Caco-2 (cell line): Measurements from ENCODE around the gene EDN2. TPM values are rescaled to one million over a fixed set of nuclear protein-coding genes. Genes with fewer than 3 reads are reported as not detected.

Source experiments
- BruUV-seq: library from RNA; stranded (reverse); fragments of 400-500 nt; replicated peaks from 2 replicates; lab custom pipeline; 2021; lab: Mats Ljungman, UMichigan
- CTCF ChIA-PET: fragments of 300-600 bp; sonication (Branson Sonifier 250); formaldehyde crosslinking; loops from one replicate; lab custom pipeline; 2022; ENCODE audit warnings: antibody characterized with exemption; lab: Charles Lee
- POLR2A ChIA-PET: fragments of 300-600 bp; sonication (Branson Sonifier 250); formaldehyde crosslinking; loops from one replicate; lab custom pipeline; 2022; ENCODE audit warnings: antibody characterized with exemption; lab: Charles Lee
- DNase-seq, 2 experiments: peaks; one replicate each; pipeline versions ENCODE4 v3.0.0 to v3.0.0-alpha.2; 2020 to 2022
- H3K27me3 ChIP-seq: replicated peaks from 2 replicates; pipeline ENCODE4 v1.6.0; 2011; ENCODE audit warnings: low read length; ENCODE audit not compliant: control insufficient read depth, insufficient read depth
- H3K36me3 ChIP-seq: 2 replicates; pipeline ENCODE4 v1.5.1; 2011; ENCODE audit warnings: low read length; ENCODE audit not compliant: control insufficient read depth, insufficient read depth
- H3K4me1 ChIP-seq: fragments of 250-450 bp; sonication (Bioruptor Pico); 2 replicates; pipeline ENCODE4 v1.5.1; 2020; ENCODE audit warnings: mild to moderate bottlenecking
- H3K4me3 ChIP-seq: 2 replicates; pipeline ENCODE4 v1.5.1; 2011; ENCODE audit warnings: low read depth, mild to moderate bottlenecking, control low read depth, low read length
- H3K9me3 ChIP-seq: fragments of 250-450 bp; sonication (Bioruptor Pico); 2 replicates; pipeline ENCODE4 v1.5.1; 2020; ENCODE audit warnings: mild to moderate bottlenecking, moderate library complexity
- H3K27ac Mint-ChIP-seq: one replicate; pipeline ENCODE4 v1.8.0; 2022; ENCODE audit warnings: mixed read lengths; ENCODE audit not compliant: unreplicated experiment
- H3K27me3 Mint-ChIP-seq: one replicate; pipeline ENCODE4 v1.8.0; 2022; ENCODE audit warnings: mixed read lengths; ENCODE audit not compliant: insufficient read depth, unreplicated experiment
- H3K36me3 Mint-ChIP-seq: one replicate; pipeline ENCODE4 v1.8.0; 2022; ENCODE audit warnings: mild to moderate bottlenecking, mixed read lengths; ENCODE audit not compliant: insufficient read depth, unreplicated experiment
- H3K4me1 Mint-ChIP-seq: one replicate; pipeline ENCODE4 v1.8.0; 2022; ENCODE audit warnings: low read depth, mixed read lengths; ENCODE audit not compliant: unreplicated experiment
- H3K4me3 Mint-ChIP-seq: one replicate; pipeline ENCODE4 v1.8.0; 2022; ENCODE audit warnings: mild to moderate bottlenecking, moderate library complexity, mixed read lengths; ENCODE audit not compliant: unreplicated experiment
- H3K9me3 Mint-ChIP-seq: one replicate; pipeline ENCODE4 v1.8.0; 2022; ENCODE audit warnings: mixed read lengths; ENCODE audit not compliant: unreplicated experiment
- CTCF ChIP-seq, 2 experiments: fragments of 200-600 bp in 1 of 2; IDR thresholded peaks; 1 replicate in 1 of 2; 2 replicates in 1 of 2; pipeline versions ENCODE4 v1.5.1 to v1.8.0; 2011 to 2022; ENCODE audit warnings: antibody characterized with exemption in 1 of 2, control low read depth in 1 of 2, inconsistent platforms in 1 of 2, low read depth in 1 of 2, low read length in 1 of 2, mild to moderate bottlenecking in 1 of 2, moderate library complexity in 1 of 2; ENCODE audit not compliant: insufficient read depth in 1 of 2, severe bottlenecking in 1 of 2, unreplicated experiment in 1 of 2
- intact Hi-C: fragments of 100-400 bp; cut with micrococcal nuclease; formaldehyde crosslinking; loops from one replicate; pipeline ENCODE4 v1.10.0; 2022; ENCODE audit not compliant: unreplicated experiment
- total RNA-seq: library from RNA; stranded (reverse); gene quantifications from 2 replicates; pipeline ENCODE4 v1.2.3, GENCODE V29; 2022

Gene EDN2
- total RNA-seq, 1 experiment from 2014 or later = not detected

GRCh38 chr1:41523071-41523470, 38.6 kb upstream of the EDN2 start:
- H3K9me3 Mint-ChIP-seq = no peaks in the 10 kb centered on the region
- Histone ChIP-seq H3K27me3 (no peaks in the 10 kb centered on the region), H3K36me3 (no peaks in the 10 kb centered on the region), H3K4me1 (no peaks in the 10 kb centered on the region), H3K9me3 (no peaks in the 10 kb centered on the region), H3K4me3 (no peak overlapping the region)
- no peak for DNase-seq
- POLR2A ChIA-PET = no interaction called here
- H3K4me3 Mint-ChIP-seq = no peak overlapping the region
- no peaks in the 10 kb centered on the region for H3K4me1 Mint-ChIP-seq
- H3K36me3 Mint-ChIP-seq = no peaks in the 10 kb centered on the region
- TF ChIP-seq CTCF (IDR thresholded peaks at IDR 0.05; ENCODE audit: insufficient read depth in 1 of 2, low read depth in 1 of 2, low read length in 1 of 2, severe bottlenecking in 1 of 2, unreplicated experiment in 1 of 2) = no peak
- no peak overlapping the region for H3K27ac Mint-ChIP-seq
- CTCF ChIA-PET = no interaction called here
- intact Hi-C loops = no loop called here
- peaks cover 5% of the 10 kb centered on the region for H3K27me3 Mint-ChIP-seq
- BruUV-seq = no TSS peak

- Histone ChIP-seq H3K4me3 (no peak overlapping the region), H3K27me3 (no peaks in the 10 kb centered on the region), H3K36me3 (no peaks in the 10 kb centered on the region), H3K4me1 (no peaks in the 10 kb centered on the region), H3K9me3 (no peaks in the 10 kb centered on the region)
- H3K36me3 Mint-ChIP-seq = no peaks in the 10 kb centered on the region
- POLR2A ChIA-PET = no interaction called here
- CTCF ChIA-PET = no interaction called here
- no TSS peak for BruUV-seq
- no peaks in the 10 kb centered on the region for H3K9me3 Mint-ChIP-seq
- H3K4me1 Mint-ChIP-seq = no peaks in the 10 kb centered on the region
- no peak for TF ChIP-seq CTCF (IDR thresholded peaks at IDR 0.05; ENCODE audit: insufficient read depth in 1 of 2, low read depth in 1 of 2, low read length in 1 of 2, severe bottlenecking in 1 of 2, unreplicated experiment in 1 of 2)
- DNase-seq = no peak
- intact Hi-C loops = no loop called here
- H3K27ac Mint-ChIP-seq = no peak overlapping the region
- H3K27me3 Mint-ChIP-seq = peaks cover 5% of the 10 kb centered on the region
- no peak overlapping the region for H3K4me3 Mint-ChIP-seq
Measured at GRCh38 chr1:41521766-41522165, 37.3 kb upstream of the EDN2 start.

GRCh38 chr1:41520951-41521752, 36.7 kb upstream of the EDN2 start:
- CTCF ChIA-PET = no interaction called here
- intact Hi-C loops = no loop called here
- Histone ChIP-seq H3K9me3 (no peaks in the 10 kb centered on the region), H3K36me3 (no peaks in the 10 kb centered on the region), H3K27me3 (no peaks in the 10 kb centered on the region), H3K4me3 (no peak overlapping the region), H3K4me1 (peaks cover 5% of the 10 kb centered on the region; the same call in 1 of the 2 replicates)
- peaks cover 5% of the 10 kb centered on the region for H3K27me3 Mint-ChIP-seq
- DNase-seq = no peak
- H3K36me3 Mint-ChIP-seq = no peaks in the 10 kb centered on the region
- BruUV-seq = no TSS peak
- TF ChIP-seq CTCF (IDR thresholded peaks at IDR 0.05; ENCODE audit: insufficient read depth in 1 of 2, low read depth in 1 of 2, low read length in 1 of 2, severe bottlenecking in 1 of 2, unreplicated experiment in 1 of 2) = no peak
- no peak overlapping the region for H3K4me3 Mint-ChIP-seq
- no peaks in the 10 kb centered on the region for H3K4me1 Mint-ChIP-seq
- POLR2A ChIA-PET = no interaction called here
- no peak overlapping the region for H3K27ac Mint-ChIP-seq
- H3K9me3 Mint-ChIP-seq = no peaks in the 10 kb centered on the region
